Fibroblast of skin of left quadriceps (primary cell): ENCODE data around the gene UBE2Q2.

ENCODE experiments used
- DNase-seq, 2 experiments: peaks; one replicate each; pipeline ENCODE4 v3.0.0-alpha.2; 2013; ENCODE audit warnings: low read depth in 2 of 2

Gene UBE2Q2

DNA sequence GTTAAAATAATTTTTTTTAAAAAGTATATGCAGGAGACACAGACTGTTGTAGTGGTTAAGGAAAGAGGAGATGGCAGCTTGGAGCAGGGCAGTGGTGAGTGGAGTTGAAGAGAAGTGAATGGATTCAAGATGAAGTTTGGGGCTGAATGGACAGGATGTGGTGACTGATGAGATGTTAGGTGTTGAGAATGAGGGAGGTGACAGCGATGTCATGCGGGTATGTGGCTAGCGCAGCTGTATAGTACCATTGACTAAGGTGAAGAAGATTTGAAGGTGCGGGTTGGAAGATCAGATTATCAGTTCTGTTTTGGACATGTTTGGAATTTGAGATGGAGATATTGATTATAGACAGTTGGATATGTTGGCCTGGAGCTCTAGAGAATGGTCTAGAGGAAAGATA, 80.5 kb downstream of the UBE2Q2 start:
- DNase-seq = no peak

DNA sequence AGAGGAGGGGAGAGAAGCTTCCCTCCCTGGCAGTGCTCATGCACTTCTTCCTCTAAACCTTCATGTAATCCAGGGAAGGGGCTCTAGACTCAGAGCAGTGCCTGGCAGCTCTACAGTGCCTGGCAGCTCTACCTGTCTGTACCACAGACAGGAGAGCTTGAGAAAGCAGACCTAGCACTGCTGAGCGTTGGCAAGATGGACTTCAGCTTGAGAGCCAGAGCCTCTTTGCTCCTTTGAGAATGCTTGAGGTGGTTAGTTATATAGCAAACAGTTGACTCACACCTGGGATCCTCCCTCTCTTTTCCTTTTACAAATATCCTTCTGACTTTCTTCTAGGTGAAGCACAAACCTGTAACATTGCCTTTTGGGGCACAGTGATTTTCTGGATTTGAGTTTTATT, 81.3 kb downstream of the UBE2Q2 start:
- no peak for DNase-seq

DNA sequence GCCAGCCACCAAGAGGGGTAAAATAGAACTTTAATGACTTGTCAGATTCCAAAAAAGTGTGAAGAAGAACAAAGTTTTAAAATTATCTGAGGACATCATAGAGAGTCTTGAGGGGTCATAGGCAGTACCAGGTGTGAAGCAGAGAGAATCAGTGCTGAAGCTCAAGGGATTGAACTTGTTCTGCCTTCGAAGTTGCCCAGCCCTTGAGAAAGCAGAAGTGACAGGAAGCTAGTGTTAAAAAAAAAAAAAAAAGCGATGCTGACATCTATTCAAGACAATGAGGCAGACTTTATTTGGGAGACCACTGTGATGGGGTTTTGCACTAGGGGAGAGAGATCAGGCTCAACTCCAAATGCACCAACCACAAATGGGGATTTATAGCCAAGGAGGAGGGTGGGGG, 82.2 kb downstream of the UBE2Q2 start:
- DNase-seq = no peak

DNA sequence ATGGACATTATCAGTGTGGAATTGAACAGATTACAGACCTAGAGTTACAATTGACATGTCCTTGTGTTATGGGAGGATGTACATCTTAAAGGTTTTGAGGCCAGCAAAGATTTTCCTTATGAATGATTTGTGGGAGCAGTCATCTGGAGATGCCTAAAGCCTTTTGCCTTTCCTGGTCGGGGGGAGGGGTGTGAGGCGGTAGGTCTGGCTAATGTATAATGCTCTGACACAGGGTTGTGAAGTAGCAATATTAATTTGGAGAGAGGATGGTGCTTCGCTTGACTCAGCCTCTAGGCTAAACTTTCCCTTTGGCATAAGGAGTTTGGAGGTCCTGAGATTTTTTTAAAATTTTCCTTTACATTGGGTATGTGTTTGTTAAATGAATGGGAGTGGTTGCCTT, 83.7 kb downstream of the UBE2Q2 start:
- DNase-seq = no peak

DNA sequence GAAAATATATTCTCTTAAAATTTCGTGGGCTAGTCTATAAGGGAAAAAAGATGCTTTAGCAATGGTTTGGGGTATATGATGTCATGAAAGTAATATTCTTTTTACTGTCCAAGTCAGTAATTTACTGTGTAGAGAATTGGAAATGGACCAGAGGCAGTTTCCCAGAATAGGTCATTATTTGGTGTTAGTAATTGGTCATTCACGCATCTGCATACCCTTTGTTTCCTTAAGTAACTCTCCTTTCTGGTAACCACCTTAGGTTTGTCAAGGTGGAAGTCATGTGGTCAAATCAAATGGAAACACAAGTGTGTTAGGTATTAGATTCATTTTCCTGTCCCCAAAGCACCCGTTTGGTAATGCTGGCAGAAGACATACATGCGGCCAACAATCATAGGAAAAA, 84.4 kb downstream of the UBE2Q2 start:
- DNase-seq = no peak

DNA sequence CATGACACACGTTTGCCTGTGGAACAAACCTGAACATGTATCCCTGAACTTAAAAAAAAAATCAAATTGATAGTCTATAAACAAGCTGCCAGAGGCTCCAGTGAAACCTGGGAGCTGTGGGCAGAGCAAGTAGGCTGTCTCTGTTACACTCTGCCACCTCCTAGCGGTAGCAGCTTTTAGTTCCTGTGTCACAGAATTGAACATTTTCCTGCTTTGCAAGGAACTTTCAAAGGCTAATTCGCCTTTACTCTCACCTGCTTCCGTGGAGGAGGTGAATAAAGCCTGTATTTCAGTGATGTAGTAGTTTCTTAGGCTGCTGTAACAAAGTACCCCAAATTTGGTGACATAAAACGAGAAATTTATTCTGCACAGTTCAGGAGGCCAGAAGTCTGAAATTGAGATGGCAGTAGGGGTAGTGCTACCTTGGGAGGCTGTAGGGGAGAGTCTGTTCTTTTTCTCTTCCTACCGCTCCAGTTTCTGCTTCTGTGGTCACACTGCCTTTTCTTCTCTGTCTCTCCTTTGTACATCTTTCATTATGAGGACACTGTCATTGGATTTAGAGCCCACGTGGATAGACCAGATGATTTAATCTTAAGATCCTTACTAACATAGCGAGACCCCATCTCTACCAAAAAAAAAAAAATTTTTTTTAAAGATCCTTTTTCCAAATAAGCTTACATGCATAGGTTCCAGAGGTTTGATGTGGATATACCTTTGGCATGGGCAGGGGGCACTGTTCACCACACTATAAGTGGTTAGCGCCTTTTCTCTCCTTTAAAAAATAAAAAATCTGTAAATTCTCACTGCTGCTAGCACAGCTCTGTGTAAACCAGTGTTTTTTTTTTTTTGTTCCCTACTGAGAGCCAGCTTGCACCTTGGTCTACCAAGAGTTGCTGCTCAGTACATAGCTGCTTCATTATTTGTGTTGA, 85.7 kb downstream of the UBE2Q2 start:
- DNase-seq = no peak

DNA sequence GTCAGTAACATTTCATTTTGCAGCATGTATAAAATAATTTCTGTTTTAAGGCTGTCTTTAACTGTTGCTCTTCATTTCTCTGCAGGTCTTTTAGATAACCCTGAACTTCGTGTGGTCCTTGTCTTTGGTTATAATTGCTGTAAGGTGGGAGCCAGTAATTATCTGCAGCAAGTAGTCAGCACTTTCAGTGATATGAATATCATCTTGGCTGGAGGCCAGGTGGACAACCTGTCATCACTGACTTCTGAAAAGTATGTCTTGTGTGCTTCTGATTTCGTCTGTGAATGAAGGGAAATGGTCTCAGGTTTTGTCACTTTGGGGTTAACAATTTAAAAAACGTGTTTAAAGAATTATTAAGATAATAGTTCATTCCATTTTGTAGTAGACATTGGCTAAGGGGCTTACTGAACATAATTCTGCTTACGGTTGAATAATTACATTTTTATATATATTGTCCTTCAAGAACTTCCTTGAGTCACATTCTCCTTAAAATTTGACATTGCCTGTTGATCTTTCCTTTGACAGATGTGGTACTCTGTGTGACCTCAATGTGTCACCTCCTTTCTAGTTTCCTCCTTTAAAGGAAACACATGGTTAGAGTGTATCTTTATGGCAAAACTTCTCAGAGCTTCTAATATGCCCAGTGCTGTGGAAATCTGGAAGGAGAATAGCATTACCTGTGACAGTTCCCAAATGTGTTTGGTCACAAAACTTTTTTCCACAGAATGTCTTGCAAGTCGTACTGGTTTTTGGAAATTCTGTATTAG, 86.7 kb downstream of the UBE2Q2 start:
- no peak for DNase-seq

DNA sequence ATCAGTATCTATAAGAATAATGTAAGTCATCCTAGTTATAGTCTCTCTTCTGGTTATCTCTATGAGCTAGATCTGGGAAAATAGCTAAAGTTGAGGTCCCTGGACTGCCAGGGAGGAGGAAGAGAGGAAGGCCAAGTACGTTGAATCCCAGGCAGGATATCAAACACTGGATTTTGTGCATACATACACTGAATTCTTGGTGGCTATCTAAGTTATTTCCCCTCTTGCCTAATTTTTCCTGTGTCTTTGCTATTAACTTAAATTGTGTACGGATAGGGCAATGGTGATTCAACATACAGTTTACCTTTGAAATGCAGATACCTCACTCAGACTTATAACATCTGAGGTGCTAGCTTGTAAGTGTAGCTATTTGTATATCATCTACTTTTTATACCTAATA, 87.6 kb downstream of the UBE2Q2 start:
- no peak for DNase-seq

DNA sequence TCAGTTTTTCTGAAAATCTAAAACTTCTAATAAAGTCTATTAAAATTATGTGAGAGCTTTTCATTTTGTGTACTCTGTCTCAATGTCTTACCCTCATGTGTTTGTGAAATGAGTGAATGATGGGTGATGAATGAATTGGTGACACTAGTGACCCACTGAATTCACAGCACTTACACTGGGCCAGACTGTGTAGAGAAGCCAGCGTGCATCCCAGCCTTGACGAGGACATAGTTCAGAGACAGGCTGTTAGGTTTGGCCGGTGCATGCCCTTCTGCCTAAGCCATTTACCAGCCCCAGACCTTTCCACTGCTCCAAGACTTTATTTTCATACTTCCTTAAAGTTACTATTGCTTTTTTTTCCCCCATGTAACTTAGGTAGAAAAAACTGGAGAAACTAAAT, 99.2 kb downstream of the UBE2Q2 start:
- no peak for DNase-seq

DNA sequence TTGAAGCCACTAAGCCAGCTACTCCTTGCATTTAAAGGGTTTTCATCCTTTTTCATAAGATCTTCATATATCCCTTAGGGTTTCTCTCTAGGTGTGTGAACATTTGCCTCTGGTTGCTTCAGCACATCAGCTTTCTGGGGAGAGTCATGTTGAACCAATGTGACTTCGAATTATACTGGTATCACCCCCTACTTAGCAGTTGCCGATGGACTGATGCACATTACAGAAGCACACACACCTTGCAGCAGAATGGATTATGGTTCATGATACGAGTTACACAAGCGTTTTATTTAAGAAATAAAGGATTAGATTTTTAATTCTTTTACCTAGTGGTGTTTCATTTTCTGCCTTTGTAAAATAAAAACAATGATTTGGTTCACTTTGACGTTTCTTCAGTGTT, 100.0 kb downstream of the UBE2Q2 start:
- DNase-seq = no peak

DNA sequence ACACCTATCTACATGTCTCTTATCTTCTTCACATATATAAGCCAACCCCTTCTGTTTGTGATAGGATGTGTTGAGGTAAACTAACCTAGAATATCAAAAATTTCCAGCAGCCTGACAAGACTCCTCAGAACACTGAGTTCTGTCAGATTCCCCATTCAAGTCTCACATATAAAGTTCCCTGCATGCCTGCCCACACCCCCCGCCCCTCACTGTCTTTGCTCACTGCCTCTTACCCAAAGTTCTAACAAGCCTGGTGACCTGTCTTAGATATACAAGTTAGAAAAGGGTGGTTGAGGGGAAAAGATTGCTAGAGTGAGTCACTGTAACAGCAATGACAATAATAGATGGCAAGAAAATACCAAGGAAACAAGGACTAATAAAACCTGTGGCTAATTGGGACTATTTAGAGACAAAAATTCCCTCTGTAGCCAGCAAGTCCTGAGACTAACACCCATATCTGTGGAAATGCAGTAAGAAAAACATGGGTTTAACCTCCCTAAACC, 100.5 kb downstream of the UBE2Q2 start:
- no peak for DNase-seq

DNA sequence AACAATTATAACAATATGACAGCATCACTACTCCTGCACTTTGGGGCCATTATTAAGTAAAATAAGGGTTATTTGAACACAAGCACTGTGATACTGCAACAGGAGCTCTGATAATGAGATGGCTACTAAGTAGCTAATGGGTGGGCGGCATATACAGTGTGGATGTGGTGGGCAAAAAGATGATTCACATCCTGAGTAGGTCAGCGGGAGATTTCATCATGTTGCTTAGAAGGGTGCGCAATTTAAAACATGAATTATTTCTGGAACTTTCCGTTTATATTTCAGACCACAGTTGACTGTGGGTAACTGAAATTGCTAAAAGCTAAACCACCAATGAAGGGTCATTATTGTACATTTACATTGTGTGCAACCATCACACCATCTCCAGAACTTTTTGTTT, 102.7 kb downstream of the UBE2Q2 start:
- peak; percentile 8 to 9 for DNase-seq

DNA sequence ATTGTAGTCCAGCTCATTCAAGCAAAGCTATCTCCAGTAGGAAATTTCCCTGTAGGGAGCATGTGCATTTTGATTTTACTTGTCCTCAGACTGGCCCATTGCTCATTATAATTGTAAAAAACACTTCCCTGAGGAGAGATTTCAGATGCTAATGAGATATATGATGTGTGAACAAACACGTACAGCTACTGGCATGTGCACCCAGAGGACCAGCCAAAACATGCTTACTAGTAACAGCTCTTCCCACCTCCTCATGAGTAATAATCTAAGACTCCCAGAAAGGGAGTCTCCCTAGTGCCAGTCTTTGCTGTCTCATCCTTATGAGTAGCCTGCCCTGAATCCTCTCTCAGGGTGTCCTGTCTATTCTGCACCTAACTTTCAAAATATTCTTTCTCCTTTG, 103.8 kb downstream of the UBE2Q2 start:
- DNase-seq = peak; percentile 53 to 55

DNA sequence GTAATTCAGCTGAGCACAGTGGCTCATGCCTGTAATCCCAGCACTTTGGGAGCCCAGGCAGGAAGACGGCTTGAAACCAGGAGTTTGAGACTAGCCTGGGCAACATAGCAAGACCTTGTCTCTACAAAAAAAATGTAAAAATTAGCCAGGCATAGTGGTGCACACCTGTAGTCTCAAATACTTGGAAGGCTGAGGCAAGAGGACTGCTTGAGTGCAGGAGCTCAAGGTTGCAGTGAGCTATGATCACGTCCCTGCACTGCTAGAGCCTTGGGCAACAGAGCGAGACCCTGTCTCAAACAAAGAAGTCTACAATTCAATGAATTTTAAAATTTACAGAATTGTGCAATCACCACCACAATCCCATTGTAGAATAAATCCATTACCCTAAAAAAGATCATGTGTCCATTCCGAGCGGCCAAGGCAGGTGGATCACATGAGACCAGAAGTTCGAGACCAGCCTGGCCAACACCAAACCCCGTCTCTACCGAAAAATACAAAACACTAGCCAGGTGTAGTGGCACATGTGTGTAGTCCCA, 105.6 kb downstream of the UBE2Q2 start:
- DNase-seq = no peak
